Osteocyte (in vitro differentiated cells): ENCODE results near the gene PPP3CA. TPM values are rescaled to one million over a fixed set of nuclear protein-coding genes. Genes with fewer than 3 reads are reported as not detected.
A peak's percentile ranks its signal among the peaks of the same experiment; 100 is the strongest.

Experiments
- DNase-seq: peaks from one replicate; pipeline ENCODE4 v3.0.0; 2021; ENCODE audit warnings: mixed read lengths; ENCODE audit not compliant: unreplicated experiment; ENCODE audit errors: extremely low spot score
- H3K27ac Mint-ChIP-seq: one replicate; pipeline ENCODE4 v1.8.0; 2021; ENCODE audit warnings: mild to moderate bottlenecking, mixed read lengths; ENCODE audit not compliant: unreplicated experiment
- H3K27me3 Mint-ChIP-seq: one replicate; pipeline ENCODE4 v1.8.0; 2021; ENCODE audit warnings: mixed read lengths; ENCODE audit not compliant: unreplicated experiment
- H3K36me3 Mint-ChIP-seq: one replicate; pipeline ENCODE4 v1.8.0; 2021; ENCODE audit warnings: mixed read lengths; ENCODE audit not compliant: unreplicated experiment
- H3K4me1 Mint-ChIP-seq: one replicate; pipeline ENCODE4 v1.8.0; 2021; ENCODE audit warnings: mixed read lengths; ENCODE audit not compliant: unreplicated experiment
- H3K4me3 Mint-ChIP-seq: one replicate; pipeline ENCODE4 v1.8.0; 2021; ENCODE audit warnings: mild to moderate bottlenecking, moderate library complexity, mixed read lengths; ENCODE audit not compliant: unreplicated experiment
- H3K9me3 Mint-ChIP-seq: one replicate; pipeline ENCODE4 v1.8.0; 2021; ENCODE audit warnings: mixed read lengths; ENCODE audit not compliant: unreplicated experiment
- total RNA-seq: library from RNA; stranded (reverse); gene quantifications from 2 replicates; pipeline ENCODE4 v1.2.1, GENCODE V29; 2021
- TF ChIP-seq, protein P1 (sequence below): fragments of 200-600 bp; sonication (generic); IDR thresholded peaks from 2 replicates; pipeline ENCODE4 v1.5.0; 2021; ENCODE audit warnings: antibody characterized with exemption, mild to moderate bottlenecking, moderate library complexity

The PPP3CA gene
- total RNA-seq, 1 donor from 2014 or later: 40.5 TPM

DNA sequence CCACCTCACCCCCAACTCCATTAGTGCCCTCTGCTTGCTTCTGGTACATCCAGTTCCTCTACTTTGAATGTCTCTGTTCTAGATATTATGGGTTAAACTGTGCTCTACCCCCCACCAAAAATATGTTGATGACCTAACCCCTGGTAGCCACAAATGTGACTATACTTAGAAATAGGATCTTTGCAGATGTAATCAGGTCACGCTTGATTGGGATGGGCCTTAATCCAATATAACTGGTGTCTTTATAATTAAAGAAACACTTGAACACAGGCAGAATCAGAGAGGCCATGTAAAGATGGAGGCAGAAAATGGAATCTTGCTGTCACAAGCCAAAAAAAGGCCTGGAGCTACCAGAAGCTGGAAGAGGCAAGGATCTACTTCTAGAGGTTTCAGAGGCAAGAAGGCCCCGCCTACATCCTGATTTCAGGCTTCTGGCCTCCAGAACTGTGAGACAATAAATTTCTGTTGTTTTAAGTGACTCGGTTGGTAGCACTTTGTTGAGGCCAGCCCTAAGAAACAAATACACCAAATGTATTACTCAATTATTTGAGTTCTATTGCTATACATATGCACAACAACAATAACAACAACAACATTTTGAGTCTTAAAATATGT is 220.0 kb downstream of the PPP3CA start:
- H3K4me1 Mint-ChIP-seq: peaks cover 14% of the 10 kb centered on the region

DNA sequence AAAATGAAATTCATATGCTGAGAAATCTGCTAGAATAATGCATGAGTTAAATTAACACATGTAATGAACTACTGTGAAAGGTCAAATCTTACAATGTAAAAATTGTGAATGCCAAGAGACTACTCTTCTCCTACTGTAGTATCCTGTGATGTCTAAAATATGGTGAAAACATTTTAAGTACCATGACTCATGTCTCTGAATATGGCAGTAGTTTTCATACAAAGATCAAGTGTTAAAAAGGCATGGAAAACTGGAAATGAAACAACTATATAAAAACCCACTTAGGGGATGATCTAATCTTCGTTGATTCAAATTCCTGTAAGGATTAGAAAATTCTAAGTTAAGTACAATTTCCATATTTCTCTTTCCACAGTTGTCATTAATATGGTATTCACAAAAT is 221.3 kb downstream of the PPP3CA start:
- no peak overlapping the region for H3K4me3 Mint-ChIP-seq
- peaks cover 14% of the 10 kb centered on the region for H3K4me1 Mint-ChIP-seq
- H3K9me3 Mint-ChIP-seq: no peaks in the 10 kb centered on the region
- TF ChIP-seq, protein P1, sequence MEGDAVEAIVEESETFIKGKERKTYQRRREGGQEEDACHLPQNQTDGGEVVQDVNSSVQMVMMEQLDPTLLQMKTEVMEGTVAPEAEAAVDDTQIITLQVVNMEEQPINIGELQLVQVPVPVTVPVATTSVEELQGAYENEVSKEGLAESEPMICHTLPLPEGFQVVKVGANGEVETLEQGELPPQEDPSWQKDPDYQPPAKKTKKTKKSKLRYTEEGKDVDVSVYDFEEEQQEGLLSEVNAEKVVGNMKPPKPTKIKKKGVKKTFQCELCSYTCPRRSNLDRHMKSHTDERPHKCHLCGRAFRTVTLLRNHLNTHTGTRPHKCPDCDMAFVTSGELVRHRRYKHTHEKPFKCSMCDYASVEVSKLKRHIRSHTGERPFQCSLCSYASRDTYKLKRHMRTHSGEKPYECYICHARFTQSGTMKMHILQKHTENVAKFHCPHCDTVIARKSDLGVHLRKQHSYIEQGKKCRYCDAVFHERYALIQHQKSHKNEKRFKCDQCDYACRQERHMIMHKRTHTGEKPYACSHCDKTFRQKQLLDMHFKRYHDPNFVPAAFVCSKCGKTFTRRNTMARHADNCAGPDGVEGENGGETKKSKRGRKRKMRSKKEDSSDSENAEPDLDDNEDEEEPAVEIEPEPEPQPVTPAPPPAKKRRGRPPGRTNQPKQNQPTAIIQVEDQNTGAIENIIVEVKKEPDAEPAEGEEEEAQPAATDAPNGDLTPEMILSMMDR: no peak
- no peaks in the 10 kb centered on the region for H3K27me3 Mint-ChIP-seq
- peak overlapping the region; percentile 33 for H3K27ac Mint-ChIP-seq
- H3K36me3 Mint-ChIP-seq: peaks cover 6% of the 10 kb centered on the region
- DNase-seq: no peak

More for the DNA sequence above, 220.0 kb downstream of the PPP3CA start:
- DNase-seq: no peak
- TF ChIP-seq, protein P1: no peak
- H3K27ac Mint-ChIP-seq: no peak overlapping the region
- no peaks in the 10 kb centered on the region for H3K27me3 Mint-ChIP-seq
- H3K4me3 Mint-ChIP-seq: no peak overlapping the region
- no peaks in the 10 kb centered on the region for H3K9me3 Mint-ChIP-seq
- peaks cover 6% of the 10 kb centered on the region for H3K36me3 Mint-ChIP-seq

DNA sequence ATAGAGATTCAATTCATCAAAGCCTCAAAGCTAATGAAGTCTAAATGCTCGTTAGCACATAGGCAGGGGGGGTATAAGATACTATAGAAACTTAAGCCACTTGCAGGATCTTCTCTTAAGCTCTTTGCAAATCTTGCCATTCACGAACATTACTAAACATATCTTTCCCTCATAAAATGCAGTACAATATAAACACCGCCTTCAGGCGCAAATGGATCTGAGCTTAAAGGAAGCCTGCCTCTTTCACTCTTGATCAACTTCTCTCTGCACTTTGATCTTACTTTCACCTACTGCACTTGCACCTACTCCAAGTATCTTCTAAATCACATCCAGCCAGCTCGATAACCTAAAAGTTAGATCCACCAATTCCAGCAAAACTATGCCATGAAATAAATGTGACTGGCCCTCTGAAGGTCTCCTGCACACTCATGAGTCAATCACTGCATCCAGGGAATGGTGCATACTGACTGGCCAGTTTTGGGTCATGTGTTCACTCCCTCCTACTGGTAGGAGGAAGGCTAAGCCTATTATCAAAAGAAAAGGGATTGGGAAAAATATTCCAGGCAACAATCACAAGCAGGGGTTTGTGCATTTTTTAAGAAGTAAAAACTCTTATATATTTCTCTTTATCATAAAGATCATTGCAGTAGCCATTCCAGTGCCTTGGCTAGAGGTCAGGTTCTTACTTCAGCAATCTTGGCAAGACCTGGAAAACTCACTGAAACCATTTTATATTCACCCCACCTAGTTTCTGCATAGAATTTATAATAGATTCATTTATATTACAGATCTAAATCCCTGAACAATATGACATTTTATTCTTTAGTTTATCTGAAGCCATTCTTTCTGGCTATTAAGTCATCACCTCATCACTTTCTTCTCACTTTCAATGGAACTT is 222.0 kb downstream of the PPP3CA start:
- Mint-ChIP-seq H3K27me3 (no peaks in the 10 kb centered on the region), H3K4me1 (peaks cover 14% of the 10 kb centered on the region), H3K36me3 (peaks cover 6% of the 10 kb centered on the region), H3K9me3 (no peaks in the 10 kb centered on the region), H3K27ac (peak overlapping the region; percentile 14), H3K4me3 (no peak overlapping the region)
- TF ChIP-seq, protein P1: no peak
- no peak for DNase-seq

DNA sequence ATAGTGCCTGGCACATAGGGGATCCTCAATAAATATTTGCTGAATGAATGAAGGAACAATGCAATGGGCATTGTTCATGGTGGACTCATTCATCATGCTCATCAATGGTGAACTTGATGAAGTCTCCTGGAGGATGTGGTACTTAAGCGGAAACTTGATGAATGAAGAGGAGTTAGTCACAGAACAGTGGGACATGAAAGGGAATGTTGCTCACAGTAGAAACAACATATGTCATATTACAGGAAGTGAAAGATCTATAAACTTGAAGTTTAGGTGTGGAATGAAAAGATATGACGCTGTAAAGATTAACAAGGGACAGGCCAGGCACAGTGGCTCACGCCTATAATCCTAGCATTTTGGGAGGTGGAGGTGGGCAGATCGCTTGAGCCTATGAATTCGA is 224.1 kb downstream of the PPP3CA start:
- Mint-ChIP-seq H3K27me3 (no peaks in the 10 kb centered on the region), H3K9me3 (no peaks in the 10 kb centered on the region)
- TF ChIP-seq, protein P1: no peak

DNA sequence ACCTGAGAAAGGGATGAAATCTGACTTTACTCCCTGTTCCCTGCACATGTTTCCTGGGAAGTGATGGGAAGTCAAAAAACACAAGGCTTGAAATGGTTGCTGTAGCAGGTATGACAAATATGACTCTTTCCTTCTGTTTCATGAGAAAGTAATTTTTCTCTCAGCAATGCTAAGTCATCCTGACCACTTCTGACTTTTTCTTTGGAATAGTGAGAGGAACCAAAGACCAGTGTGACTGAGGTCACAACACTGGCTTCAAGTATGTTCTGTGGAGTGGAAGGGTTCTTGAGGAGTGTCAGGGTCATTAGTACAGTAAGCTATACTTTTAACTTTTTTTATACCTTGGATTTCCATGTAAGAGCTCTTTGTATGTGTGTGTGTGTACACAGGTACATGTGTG is 225.3 kb downstream of the PPP3CA start:
- no peaks in the 10 kb centered on the region for H3K9me3 Mint-ChIP-seq
- no peak overlapping the region for H3K4me3 Mint-ChIP-seq
- TF ChIP-seq, protein P1: no peak
- H3K4me1 Mint-ChIP-seq: peaks cover 14% of the 10 kb centered on the region
- no peaks in the 10 kb centered on the region for H3K27me3 Mint-ChIP-seq
- no peak overlapping the region for H3K27ac Mint-ChIP-seq
- no peak for DNase-seq
- H3K36me3 Mint-ChIP-seq: no peaks in the 10 kb centered on the region

More for the DNA sequence above, 224.1 kb downstream of the PPP3CA start:
- Mint-ChIP-seq H3K36me3 (no peaks in the 10 kb centered on the region), H3K27ac (no peak overlapping the region), H3K4me1 (peaks cover 14% of the 10 kb centered on the region), H3K4me3 (no peak overlapping the region)
- no peak for DNase-seq
